Bronchial epithelial cell (primary cell): ENCODE data around the gene KLRC4. TPM values are rescaled to one million over a fixed set of nuclear protein-coding genes. Genes with fewer than 3 reads are reported as not detected.

Experiments used
- DNase-seq: peaks from one replicate; pipeline ENCODE4 v3.0.0-alpha.2; 2010; ENCODE audit warnings: low read depth
- FAIRE-seq: peaks from 2 replicates; lab custom pipeline; 2011; peaks lifted over from hg19 to GRCh38; lab: Jason Lieb, UNC
- H3K27me3 ChIP-seq: 2 replicates; pipeline ENCODE4 v1.5.1; 2011; ENCODE audit warnings: low read length; ENCODE audit not compliant: control insufficient read depth, insufficient read depth
- H3K36me3 ChIP-seq: 2 replicates; pipeline ENCODE4 v1.5.1; 2011; ENCODE audit warnings: low read length; ENCODE audit not compliant: control insufficient read depth, insufficient read depth
- H3K4me3 ChIP-seq: 2 replicates; pipeline ENCODE4 v1.5.1; 2011; ENCODE audit warnings: mild to moderate bottlenecking, low read depth, low read length, control low read depth
- CTCF ChIP-seq: IDR thresholded peaks from 2 replicates; pipeline ENCODE4 v1.5.1; 2011; ENCODE audit warnings: mild to moderate bottlenecking, moderate library complexity, low read length, control low read depth, inconsistent platforms; ENCODE audit not compliant: insufficient read depth, severe bottlenecking
- total RNA-seq: library from RNA; depleted of rRNA; stranded (reverse); fragments of >200 nt; gene quantifications from 2 replicates; pipeline ENCODE4 v1.2.1, GENCODE V29; 2014

KLRC4 gene
- total RNA-seq, 1 donor from 2014 or later = not detected

- Histone ChIP-seq H3K27me3 (no peaks in the 10 kb centered on the region), H3K4me3 (peak overlapping the region; percentile 42), H3K36me3 (no peaks in the 10 kb centered on the region)
- FAIRE-seq (no peak), DNase-seq (peak; percentile 60)
- no peak for TF ChIP-seq CTCF
Measured at GRCh38 chr12:10363914-10364814, 45.4 kb downstream of the KLRC4 start.

- DNase-seq (no peak), FAIRE-seq (no peak)
- Histone ChIP-seq H3K36me3 (no peaks in the 10 kb centered on the region), H3K4me3 (peak overlapping the region; percentile 42), H3K27me3 (no peaks in the 10 kb centered on the region)
- TF ChIP-seq CTCF = no peak
Measured at GRCh38 chr12:10363658-10363913, 46.0 kb downstream of the KLRC4 start.

- DNase-seq = peak; percentile 61
- H3K4me3 ChIP-seq = peak overlapping the region; percentile 42
- no peaks in the 10 kb centered on the region for H3K27me3 ChIP-seq
- no peaks in the 10 kb centered on the region for H3K36me3 ChIP-seq
- no peak for TF ChIP-seq CTCF
- FAIRE-seq = no peak
Measured at GRCh38 chr12:10362828-10363657, 46.5 kb downstream of the KLRC4 start.

- no peaks in the 10 kb centered on the region for H3K27me3 ChIP-seq
- peaks cover 2% of the 10 kb centered on the region for H3K36me3 ChIP-seq
- TF ChIP-seq CTCF = no peak
- peak overlapping the region; percentile 19 for H3K4me3 ChIP-seq
- no peak for FAIRE-seq
- DNase-seq = peak; percentile 64
Measured at GRCh38 chr12:10362325-10362724, 47.2 kb downstream of the KLRC4 start.

GRCh38 chr12:10361622-10362021 is 47.9 kb downstream of the KLRC4 start:
- H3K36me3 ChIP-seq = peaks cover 2% of the 10 kb centered on the region
- peak overlapping the region; percentile 14 for H3K4me3 ChIP-seq
- FAIRE-seq (no peak), DNase-seq (peak; percentile 81)
- no peaks in the 10 kb centered on the region for H3K27me3 ChIP-seq
- TF ChIP-seq CTCF = no peak
